NCI-H1417 treated with DMSO at 0.1 percent for 48 hours (cell line): Measurements from ENCODE around the gene PRAMEF2.
"Not testable (repeated sequence)": the region's sequence is repeated elsewhere in the genome, so short reads cannot be mapped to it uniquely, and the experiment has no call there.

ENCODE experiments used
- DNase-seq: peaks from one replicate; lab custom pipeline; 2025; lab: John Stamatoyannopoulos, UW

Gene PRAMEF2

GRCh38 chr1:12856786-12857185 is at the start of gene PRAMEF2:
TSS of gene PRAMEF2 (plus strand) at chr1:12857086. CDS start at chr1:12859010, 1,924 bp downstream.
- not testable (repeated sequence) for DNase-seq

GRCh38 chr1:12809933-12810332 is 47.0 kb upstream of the PRAMEF2 start:
- no peak for DNase-seq

GRCh38 chr1:12810691-12811408 is 46.0 kb upstream of the PRAMEF2 start:
- no peak for DNase-seq

GRCh38 chr1:12811409-12811784 is 45.5 kb upstream of the PRAMEF2 start:
- DNase-seq = no peak

GRCh38 chr1:12819061-12819460 is 37.8 kb upstream of the PRAMEF2 start:
- not testable (repeated sequence) for DNase-seq

GRCh38 chr1:12831310-12831709 is 25.6 kb upstream of the PRAMEF2 start, which contains the start of gene PRAMEF11:
TSS of gene PRAMEF11 (minus strand) at chr1:12831410. CDS start at chr1:12828789, 2,621 bp downstream.
- not testable (repeated sequence) for DNase-seq

- DNase-seq = not testable (repeated sequence)
These were observed 23.6 kb upstream of the PRAMEF2 start for GRCh38 chr1:12833251-12833650.

GRCh38 chr1:12848620-12849019 is 8.3 kb upstream of the PRAMEF2 start, which contains the start of gene HNRNPCL1:
TSS of gene HNRNPCL1 (minus strand) at chr1:12848720. CDS start at chr1:12848289, 431 bp downstream.
- not testable (repeated sequence) for DNase-seq

- DNase-seq = no peak
These were observed 5.1 kb upstream of the PRAMEF2 start for GRCh38 chr1:12851779-12852178.

- not testable (repeated sequence) for DNase-seq
These were observed 6.4 kb downstream of the PRAMEF2 start for GRCh38 chr1:12863131-12863880.

GRCh38 chr1:12878453-12878852 is 21.6 kb downstream of the PRAMEF2 start:
- DNase-seq = not testable (repeated sequence)

GRCh38 chr1:12886101-12886500 is 29.2 kb downstream of the PRAMEF2 start, which contains the start of gene PRAMEF4:
TSS of gene PRAMEF4 (minus strand) at chr1:12886201. CDS start at chr1:12883394, 2,807 bp downstream.
- DNase-seq = not testable (repeated sequence)

- not testable (repeated sequence) for DNase-seq
These were observed 41.3 kb downstream of the PRAMEF2 start, which contains the start of gene PRAMEF10 for GRCh38 chr1:12898170-12898569. TSS of gene PRAMEF10 (minus strand) at chr1:12898270. CDS start at chr1:12895847, 2,423 bp downstream.

- not testable (repeated sequence) for DNase-seq
These were observed 42.3 kb downstream of the PRAMEF2 start for GRCh38 chr1:12899186-12899585.

GRCh38 chr1:12903793-12904572 is 47.1 kb downstream of the PRAMEF2 start:
- not testable (repeated sequence) for DNase-seq
